Kidney tubule cell (primary cell): Measurements from ENCODE around the gene CNTNAP1.

Source experiments
- DNase-seq: peaks from one replicate; pipeline ENCODE4 v3.0.0-alpha.2; 2018; ENCODE audit warnings: low spot score

Gene CNTNAP1

DNA sequence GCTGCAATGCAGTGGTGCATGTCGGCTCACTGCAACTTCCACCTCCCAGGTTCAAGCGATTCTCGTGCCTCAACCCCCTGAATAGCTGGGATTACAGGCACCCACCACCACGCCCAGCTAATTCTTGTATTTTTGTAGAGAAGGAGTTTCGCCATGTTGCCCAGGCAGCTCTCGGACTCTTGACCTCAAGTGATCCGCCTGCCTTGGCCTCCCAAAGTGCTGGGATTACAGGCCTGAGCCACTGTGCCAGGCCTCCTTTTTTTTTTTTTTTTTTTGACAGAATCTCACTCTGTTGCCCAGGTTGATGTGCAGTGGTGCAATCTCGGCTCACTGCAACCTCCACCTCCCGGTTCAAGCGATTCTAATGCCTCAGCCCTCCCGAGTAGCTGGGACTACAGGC lies 60.6 kb downstream of the CNTNAP1 start:
- peak; percentile 9 for DNase-seq

GRCh38 chr17:42743595-42744282 lies 61.4 kb downstream of the CNTNAP1 start:
- no peak for DNase-seq

- DNase-seq, result peak; percentile 79
These were observed 62.0 kb downstream of the CNTNAP1 start for GRCh38 chr17:42744283-42744805.

GRCh38 chr17:42744806-42745617 lies 62.7 kb downstream of the CNTNAP1 start, which contains the start of gene EZH1:
TSS of gene EZH1 (minus strand) at chr17:42745040. CDS start at chr17:42728941, 16,099 bp downstream.
- peak; percentile 92 for DNase-seq

DNA sequence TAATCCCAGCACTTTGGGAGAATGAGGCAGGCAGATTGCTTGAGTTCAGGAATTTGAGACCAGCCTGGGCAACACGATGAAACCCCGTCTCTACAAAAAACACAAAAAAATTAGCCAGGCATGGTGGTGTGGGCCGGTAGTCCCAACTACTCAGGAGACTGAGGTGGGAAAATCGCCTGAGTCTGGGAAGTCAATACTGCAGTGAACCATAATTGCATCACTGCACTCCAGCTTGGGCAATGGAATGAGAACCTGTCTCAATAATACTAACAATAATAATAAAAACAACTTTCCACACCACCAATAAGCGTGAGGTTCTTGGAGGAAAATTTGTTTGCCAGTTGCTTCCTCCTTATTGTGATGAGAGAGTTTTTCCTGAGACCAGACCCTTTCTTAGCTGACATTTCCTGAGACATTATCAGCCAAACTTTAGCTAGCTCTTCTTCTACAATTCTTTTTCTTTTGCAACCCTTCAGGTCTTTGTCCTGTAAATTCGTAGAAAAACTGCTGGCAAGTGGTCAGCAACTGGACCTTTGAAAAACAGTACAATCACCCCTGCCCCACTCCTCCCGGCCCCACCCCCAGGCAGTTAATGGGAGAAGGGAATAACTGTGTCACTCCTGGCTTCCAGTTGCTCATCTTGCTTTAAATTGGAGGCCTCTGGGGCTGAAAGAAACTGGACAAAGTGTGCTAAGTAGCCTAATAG lies 66.0 kb downstream of the CNTNAP1 start:
- DNase-seq, result no peak

DNA sequence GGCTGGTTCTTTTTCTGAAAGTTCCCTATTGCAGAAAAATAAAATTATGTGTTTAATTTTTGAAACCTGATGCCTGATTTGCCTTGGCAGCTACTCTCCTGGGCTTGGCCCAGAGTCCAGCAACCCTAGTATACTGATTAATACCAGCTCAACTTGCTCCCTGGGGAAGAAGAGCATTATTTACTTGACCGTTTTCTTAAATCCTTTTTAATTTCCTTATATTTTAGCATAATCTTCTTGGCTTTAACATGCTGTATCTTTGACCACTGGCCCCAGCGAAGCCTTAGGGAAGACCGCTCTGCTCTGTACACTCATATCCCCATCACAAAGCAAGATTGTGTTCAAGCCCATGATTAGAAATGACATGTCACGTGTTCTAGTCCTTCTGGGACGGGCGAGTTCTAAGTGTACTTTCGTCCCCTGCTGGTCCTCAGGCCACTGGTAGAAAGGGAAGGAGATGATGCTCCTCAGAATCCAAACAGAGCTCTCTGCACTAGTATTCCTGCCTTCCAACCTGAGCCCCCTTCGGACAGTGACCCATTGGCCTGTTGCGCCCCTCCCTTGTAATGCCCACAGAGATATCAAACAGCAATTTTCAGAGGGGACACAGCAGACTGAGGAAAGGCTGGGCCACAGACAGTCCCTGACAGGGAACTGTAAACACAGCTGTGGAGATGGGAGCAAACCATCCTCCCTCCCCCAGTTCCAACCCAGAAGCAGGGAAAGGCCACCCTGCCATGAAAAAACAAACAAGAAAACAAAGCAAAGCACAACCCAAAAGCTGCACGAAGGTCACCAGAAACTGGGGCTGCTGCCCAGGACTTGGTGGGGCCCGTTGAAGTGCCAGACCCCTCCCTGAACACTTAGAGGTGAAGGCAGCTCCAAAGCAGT lies 66.8 kb downstream of the CNTNAP1 start:
- DNase-seq, result no peak
